ENCODE measurements around the gene PRKCE. TPM values are rescaled to one million over a fixed set of nuclear protein-coding genes. Genes with fewer than 3 reads are reported as not detected.
A peak's percentile ranks its signal among the peaks of the same experiment; 100 is the strongest.

The PRKCE gene
- total RNA-seq, 1 experiment from 2014 or later, result 4.4 TPM

DNA sequence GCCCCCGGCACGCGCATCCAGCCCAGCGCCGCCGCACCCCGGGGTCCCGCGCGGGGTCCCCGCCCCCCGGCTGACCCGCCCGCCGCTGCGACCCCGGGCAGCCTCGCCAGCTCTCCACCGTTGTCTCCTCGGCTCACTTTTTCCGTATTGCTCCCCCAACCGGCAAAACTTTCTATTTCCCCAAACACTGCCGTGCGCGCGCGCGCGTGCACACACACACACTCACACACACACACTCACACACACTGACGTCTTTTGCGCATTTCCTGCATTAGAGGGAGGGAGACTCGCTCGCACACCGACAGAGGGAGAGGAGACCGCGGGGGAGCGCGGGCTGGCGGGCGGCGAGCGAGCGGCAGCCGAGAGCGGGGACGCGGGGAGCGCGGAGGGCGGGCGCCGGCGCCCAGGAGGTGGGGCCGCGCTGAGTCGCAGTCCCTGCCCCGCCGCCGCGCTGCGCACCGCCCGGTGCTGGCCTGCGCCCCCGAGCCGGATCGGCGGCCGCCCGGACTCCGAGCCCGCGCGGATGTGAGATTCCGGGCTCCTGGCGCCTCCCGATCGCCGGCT, 542 bp upstream of the PRKCE start:
- peaks cover 13% of the 10 kb centered on the region for H3K27me3 Mint-ChIP-seq (ENCODE audit: insufficient read depth, unreplicated experiment)
- H3K36me3 ChIP-seq (ENCODE audit: control insufficient read depth, insufficient read depth, low read length), result no peaks in the 10 kb centered on the region
- TF ChIP-seq, protein P1, sequence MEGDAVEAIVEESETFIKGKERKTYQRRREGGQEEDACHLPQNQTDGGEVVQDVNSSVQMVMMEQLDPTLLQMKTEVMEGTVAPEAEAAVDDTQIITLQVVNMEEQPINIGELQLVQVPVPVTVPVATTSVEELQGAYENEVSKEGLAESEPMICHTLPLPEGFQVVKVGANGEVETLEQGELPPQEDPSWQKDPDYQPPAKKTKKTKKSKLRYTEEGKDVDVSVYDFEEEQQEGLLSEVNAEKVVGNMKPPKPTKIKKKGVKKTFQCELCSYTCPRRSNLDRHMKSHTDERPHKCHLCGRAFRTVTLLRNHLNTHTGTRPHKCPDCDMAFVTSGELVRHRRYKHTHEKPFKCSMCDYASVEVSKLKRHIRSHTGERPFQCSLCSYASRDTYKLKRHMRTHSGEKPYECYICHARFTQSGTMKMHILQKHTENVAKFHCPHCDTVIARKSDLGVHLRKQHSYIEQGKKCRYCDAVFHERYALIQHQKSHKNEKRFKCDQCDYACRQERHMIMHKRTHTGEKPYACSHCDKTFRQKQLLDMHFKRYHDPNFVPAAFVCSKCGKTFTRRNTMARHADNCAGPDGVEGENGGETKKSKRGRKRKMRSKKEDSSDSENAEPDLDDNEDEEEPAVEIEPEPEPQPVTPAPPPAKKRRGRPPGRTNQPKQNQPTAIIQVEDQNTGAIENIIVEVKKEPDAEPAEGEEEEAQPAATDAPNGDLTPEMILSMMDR (IDR thresholded peaks at IDR 0.05; ENCODE audit: insufficient read depth in 1 of 2, low read depth in 1 of 2, low read length in 1 of 2, severe bottlenecking in 1 of 2, unreplicated experiment in 1 of 2), result peak; percentile 37 to 49
- intact Hi-C loops (cut with micrococcal nuclease; ENCODE audit: unreplicated experiment), result no loop called here
- POLR2A ChIA-PET, result no interaction called here
- no peaks in the 10 kb centered on the region for H3K9me3 Mint-ChIP-seq (ENCODE audit: unreplicated experiment)
- H3K27me3 ChIP-seq (replicated peaks; ENCODE audit: control insufficient read depth, insufficient read depth, low read length), result no peaks in the 10 kb centered on the region
- H3K36me3 Mint-ChIP-seq (ENCODE audit: insufficient read depth, unreplicated experiment), result peaks cover 14% of the 10 kb centered on the region
- peaks cover 14% of the 10 kb centered on the region for H3K4me1 Mint-ChIP-seq (ENCODE audit: low read depth, unreplicated experiment)
- peaks cover 5% of the 10 kb centered on the region; the same call in 1 of the 2 replicates for H3K4me1 ChIP-seq
- H3K4me3 ChIP-seq (ENCODE audit: low read depth, low read length), result peak overlapping the region; percentile 70
- DNase-seq, result peak; percentile 92
- no peaks in the 10 kb centered on the region for H3K9me3 ChIP-seq
- CTCF ChIA-PET, result interaction anchor here (0.6 to 1.4 kb wide), 5 partner anchors 52 to 1941 kb away, joined by 3 to 6 read pairs (median 4); no protein-coding TSS in a partner anchor
- no TSS peak for BruUV-seq (replicated peaks)
- peak overlapping the region; percentile 82 for H3K27ac Mint-ChIP-seq (ENCODE audit: unreplicated experiment)
- peak overlapping the region; percentile 91 for H3K4me3 Mint-ChIP-seq (ENCODE audit: unreplicated experiment)

DNA sequence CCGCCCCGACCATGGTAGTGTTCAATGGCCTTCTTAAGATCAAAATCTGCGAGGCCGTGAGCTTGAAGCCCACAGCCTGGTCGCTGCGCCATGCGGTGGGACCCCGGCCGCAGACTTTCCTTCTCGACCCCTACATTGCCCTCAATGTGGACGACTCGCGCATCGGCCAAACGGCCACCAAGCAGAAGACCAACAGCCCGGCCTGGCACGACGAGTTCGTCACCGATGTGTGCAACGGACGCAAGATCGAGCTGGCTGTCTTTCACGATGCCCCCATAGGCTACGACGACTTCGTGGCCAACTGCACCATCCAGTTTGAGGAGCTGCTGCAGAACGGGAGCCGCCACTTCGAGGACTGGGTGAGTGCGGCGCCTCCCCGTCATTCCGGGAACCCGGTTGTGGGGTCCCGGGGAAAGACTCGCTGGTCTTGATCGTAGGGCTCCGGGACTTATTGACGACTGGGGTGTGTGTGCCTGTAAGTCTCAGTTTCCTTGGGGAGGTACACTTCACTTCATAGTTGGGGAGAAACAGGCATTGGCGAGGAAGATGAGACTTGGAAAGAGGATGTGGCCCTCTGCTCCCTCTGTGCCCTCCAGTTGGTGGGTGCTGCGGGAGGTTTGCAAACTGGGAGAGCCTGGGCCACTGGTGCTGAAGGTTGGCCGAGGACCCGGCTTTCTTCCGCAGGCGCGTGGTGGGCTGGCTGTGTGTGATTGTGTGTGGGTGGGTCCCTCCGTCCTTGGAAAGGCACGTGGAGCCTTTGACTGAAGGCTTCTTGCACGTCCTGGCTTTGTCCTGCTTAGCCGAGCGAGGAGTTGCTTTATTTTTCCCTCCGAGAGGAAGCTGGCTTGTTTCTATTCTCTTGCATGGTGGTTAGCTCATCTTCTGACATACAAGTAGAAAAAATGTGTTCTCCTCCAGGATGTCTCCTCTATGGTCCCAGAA, 886 bp downstream of the PRKCE start:
- TSS peak; percentile 30 for BruUV-seq (replicated peaks)
- Histone ChIP-seq H3K36me3 (ENCODE audit: control insufficient read depth, insufficient read depth, low read length) (no peaks in the 10 kb centered on the region), H3K9me3 (no peaks in the 10 kb centered on the region), H3K27me3 (replicated peaks; ENCODE audit: control insufficient read depth, insufficient read depth, low read length) (no peaks in the 10 kb centered on the region), H3K4me1 (peaks cover 5% of the 10 kb centered on the region; the same call in 1 of the 2 replicates), H3K4me3 (ENCODE audit: low read depth, low read length) (peak overlapping the region; percentile 70)
- TF ChIP-seq, protein P1 (IDR thresholded peaks at IDR 0.05; ENCODE audit: insufficient read depth in 1 of 2, low read depth in 1 of 2, low read length in 1 of 2, severe bottlenecking in 1 of 2, unreplicated experiment in 1 of 2), result no peak
- no peaks in the 10 kb centered on the region for H3K9me3 Mint-ChIP-seq (ENCODE audit: unreplicated experiment)
- ChIA-PET POLR2A (no interaction called here), CTCF (interaction anchor here (0.6 kb wide), 2 partner anchors 207 to 1308 kb away, joined by 4 to 7 read pairs; no protein-coding TSS in a partner anchor)
- intact Hi-C loops (cut with micrococcal nuclease; ENCODE audit: unreplicated experiment), result no loop called here
- peaks cover 13% of the 10 kb centered on the region for H3K27me3 Mint-ChIP-seq (ENCODE audit: insufficient read depth, unreplicated experiment)
- peaks cover 14% of the 10 kb centered on the region for H3K4me1 Mint-ChIP-seq (ENCODE audit: low read depth, unreplicated experiment)
- H3K4me3 Mint-ChIP-seq (ENCODE audit: unreplicated experiment), result peak overlapping the region; percentile 91
- DNase-seq, result no peak
- H3K27ac Mint-ChIP-seq (ENCODE audit: unreplicated experiment), result no peak overlapping the region
- H3K36me3 Mint-ChIP-seq (ENCODE audit: insufficient read depth, unreplicated experiment), result peaks cover 14% of the 10 kb centered on the region

DNA sequence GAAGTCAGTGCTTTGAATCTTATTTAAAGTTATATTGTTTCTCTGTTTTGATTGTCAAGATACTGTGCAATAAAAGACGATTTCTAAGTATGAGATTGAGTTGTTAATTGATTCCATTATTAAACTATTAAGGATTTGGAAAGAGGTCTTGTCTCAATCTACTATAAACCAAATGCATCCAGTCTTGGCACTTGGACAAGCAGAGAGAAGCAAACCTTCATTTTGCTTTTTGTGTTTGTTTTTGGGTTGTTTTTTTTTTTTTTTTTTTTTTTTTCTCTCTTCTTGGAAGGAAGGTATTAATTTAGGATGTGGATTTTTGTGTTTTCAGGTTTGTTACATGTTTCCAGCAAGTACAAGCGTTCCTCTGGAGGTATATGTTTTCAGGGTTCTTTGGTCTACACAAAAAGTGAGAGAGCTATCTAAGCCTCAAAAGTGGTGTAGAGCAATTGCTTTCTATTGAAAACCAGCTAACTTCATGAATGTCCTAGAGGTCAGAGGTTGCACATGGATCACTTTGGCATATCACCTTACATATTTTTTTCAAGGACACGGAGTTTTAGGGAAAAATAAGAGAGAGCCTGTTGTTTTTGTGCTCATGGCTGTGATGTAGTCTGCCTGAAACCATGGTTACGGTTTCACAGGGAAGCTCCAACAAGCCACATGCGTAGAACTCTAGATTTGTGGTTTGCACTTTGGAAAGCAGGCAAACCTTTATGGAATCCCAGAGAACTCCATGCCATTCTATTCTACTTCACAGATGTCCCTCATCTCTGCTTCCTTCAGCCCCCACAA, 1.8 kb downstream of the PRKCE start:
- BruUV-seq (replicated peaks), result no TSS peak
- Histone ChIP-seq H3K4me3 (ENCODE audit: low read depth, low read length) (no peak overlapping the region), H3K9me3 (no peaks in the 10 kb centered on the region), H3K36me3 (ENCODE audit: control insufficient read depth, insufficient read depth, low read length) (no peaks in the 10 kb centered on the region), H3K4me1 (peaks cover 5% of the 10 kb centered on the region; the same call in 1 of the 2 replicates), H3K27me3 (replicated peaks; ENCODE audit: control insufficient read depth, insufficient read depth, low read length) (no peaks in the 10 kb centered on the region)
- intact Hi-C loops (cut with micrococcal nuclease; ENCODE audit: unreplicated experiment), result no loop called here
- peaks cover 14% of the 10 kb centered on the region for H3K36me3 Mint-ChIP-seq (ENCODE audit: insufficient read depth, unreplicated experiment)
- no peak overlapping the region for H3K27ac Mint-ChIP-seq (ENCODE audit: unreplicated experiment)
- TF ChIP-seq, protein P1 (IDR thresholded peaks at IDR 0.05; ENCODE audit: insufficient read depth in 1 of 2, low read depth in 1 of 2, low read length in 1 of 2, severe bottlenecking in 1 of 2, unreplicated experiment in 1 of 2), result no peak
- no peak for DNase-seq
- peaks cover 13% of the 10 kb centered on the region for H3K27me3 Mint-ChIP-seq (ENCODE audit: insufficient read depth, unreplicated experiment)
- H3K4me1 Mint-ChIP-seq (ENCODE audit: low read depth, unreplicated experiment), result peaks cover 7% of the 10 kb centered on the region
- H3K4me3 Mint-ChIP-seq (ENCODE audit: unreplicated experiment), result peak overlapping the region; percentile 91
- ChIA-PET POLR2A (no interaction called here), CTCF (no interaction called here)
- no peaks in the 10 kb centered on the region for H3K9me3 Mint-ChIP-seq (ENCODE audit: unreplicated experiment)

All from Caco-2 (cell line).